ENCODE measurements around the gene TNPO1.

GRCh38 chr5:72954389-72954788 is 137.9 kb downstream of the TNPO1 start:
- TF ChIP-seq YY1 (IDR thresholded peaks at IDR 0.05; ENCODE audit: insufficient read depth, insufficient read length) = no peak
- TF ChIP-seq ZNF274 (IDR thresholded peaks at IDR 0.05; ENCODE audit: low read depth, low read length) = no peak

Data from NT2/D1 (cell line).